T-helper 17 cell (primary cell): ENCODE data around the gene PAN3. TPM values are rescaled to one million over a fixed set of nuclear protein-coding genes. Genes with fewer than 3 reads are reported as not detected.

Experiments used
- ATAC-seq: fragments of 150-1000 bp; cut with Tn5 transposase; 2 replicates; pipeline ENCODE4 v1.10.0; 2021; ENCODE audit warnings: mild to moderate bottlenecking, moderate library complexity
- DNase-seq, 3 donors: peaks; one replicate each; pipeline versions ENCODE4 v3.0.0 to v3.0.0-alpha.2; 2020 to 2021
- H3K9me3 ChIP-seq: one replicate; pipeline ENCODE4 v1.7.0; 2013; ENCODE audit warnings: low read length, mild to moderate bottlenecking; ENCODE audit not compliant: control insufficient read depth, poor library complexity, severe bottlenecking
- H3K27ac Mint-ChIP-seq: one replicate; pipeline ENCODE4 v1.8.0; 2022; ENCODE audit warnings: mild to moderate bottlenecking, moderate library complexity, mixed read lengths
- H3K27me3 Mint-ChIP-seq: one replicate; pipeline ENCODE4 v1.8.0; 2022; ENCODE audit warnings: mixed read lengths
- H3K36me3 Mint-ChIP-seq: one replicate; pipeline ENCODE4 v1.8.0; 2022; ENCODE audit warnings: low read depth, mixed read lengths
- H3K4me1 Mint-ChIP-seq: one replicate; pipeline ENCODE4 v1.8.0; 2022; ENCODE audit warnings: mild to moderate bottlenecking, mixed read lengths
- H3K4me3 Mint-ChIP-seq: one replicate; pipeline ENCODE4 v1.8.0; 2022; ENCODE audit warnings: mild to moderate bottlenecking, moderate library complexity, mixed read lengths
- total RNA-seq, 4 donors: library from RNA in 2 of 4; stranded (reverse) in 2 of 4; gene quantifications; one replicate each; pipeline ENCODE4 v1.2.3 and lab custom pipeline; 2022 to 2026

The PAN3 gene
- total RNA-seq, 2 donors from 2014 or later: 67.2 to 70.2 TPM

- H3K9me3 ChIP-seq: no peaks in the 10 kb centered on the region
- Mint-ChIP-seq H3K27ac (no peak overlapping the region), H3K4me3 (no peak overlapping the region), H3K4me1 (peaks cover 3% of the 10 kb centered on the region), H3K36me3 (no peaks in the 10 kb centered on the region), H3K27me3 (peaks cover 10% of the 10 kb centered on the region)
- ATAC-seq (no peak), DNase-seq (no peak)
Measured at GRCh38 chr13:28327373-28328270, 189.3 kb downstream of the PAN3 start.

DNA sequence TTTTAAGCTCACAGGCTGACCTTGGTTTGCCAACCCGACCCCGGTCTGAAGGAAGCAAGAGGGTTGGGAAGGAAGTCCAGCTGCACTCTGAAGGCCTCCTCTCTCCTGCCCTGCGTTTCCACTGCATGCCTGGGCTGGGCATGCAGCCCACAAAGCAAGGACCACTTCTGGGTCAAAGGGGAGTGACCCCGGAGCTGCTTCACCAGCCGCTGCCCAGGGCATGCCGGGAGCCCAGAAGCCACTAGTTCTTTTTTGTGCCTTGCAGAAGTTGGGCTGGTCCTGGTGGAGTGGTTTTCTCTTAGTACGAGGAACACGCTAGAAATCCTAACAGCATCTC is 189.9 kb downstream of the PAN3 start:
- peaks cover 10% of the 10 kb centered on the region for H3K27me3 Mint-ChIP-seq
- H3K27ac Mint-ChIP-seq: no peak overlapping the region
- H3K4me3 Mint-ChIP-seq: no peak overlapping the region
- ATAC-seq (no peak), DNase-seq (no peak)
- H3K9me3 ChIP-seq: no peaks in the 10 kb centered on the region
- H3K36me3 Mint-ChIP-seq: no peaks in the 10 kb centered on the region
- H3K4me1 Mint-ChIP-seq: peaks cover 3% of the 10 kb centered on the region

GRCh38 chr13:28329395-28330158 is 191.2 kb downstream of the PAN3 start:
- Mint-ChIP-seq H3K36me3 (no peaks in the 10 kb centered on the region), H3K4me1 (no peaks in the 10 kb centered on the region), H3K27ac (no peak overlapping the region), H3K4me3 (no peak overlapping the region), H3K27me3 (peaks cover 13% of the 10 kb centered on the region)
- no peak for DNase-seq
- no peaks in the 10 kb centered on the region for H3K9me3 ChIP-seq
- ATAC-seq: no peak

DNA sequence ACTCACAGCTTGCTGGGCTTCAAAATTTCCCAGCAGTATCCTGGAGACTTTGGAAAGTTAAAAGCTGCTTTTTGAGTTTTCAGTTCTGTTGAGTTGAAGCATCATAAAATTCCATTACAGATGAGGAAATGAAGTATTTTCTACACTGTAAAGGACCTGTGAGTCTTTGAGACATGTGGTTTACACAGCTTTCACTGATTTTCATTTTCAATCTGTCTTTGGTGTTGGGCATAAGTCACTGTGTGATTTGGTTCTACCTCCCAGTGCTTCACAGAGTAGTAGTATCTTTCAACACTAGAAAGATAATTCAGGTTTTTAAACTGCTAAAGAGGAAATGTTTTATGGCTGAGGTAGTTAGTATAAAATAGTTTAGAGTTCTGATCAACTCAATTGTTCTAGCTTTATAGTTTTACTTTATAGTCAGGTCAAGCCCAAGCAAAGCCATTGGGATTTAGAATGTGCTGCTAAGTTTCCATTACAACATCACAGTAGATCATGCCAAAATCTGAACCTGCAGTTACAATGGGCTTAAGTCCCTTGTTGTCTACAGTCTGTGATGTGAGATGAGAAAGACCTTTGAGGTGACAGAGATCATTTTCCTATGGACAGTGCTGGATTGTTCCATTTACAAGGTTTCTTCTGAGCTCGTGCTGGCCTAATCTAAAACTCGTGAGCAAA is 195.0 kb downstream of the PAN3 start:
- DNase-seq: no peak
- H3K4me3 Mint-ChIP-seq: no peak overlapping the region
- H3K9me3 ChIP-seq: no peaks in the 10 kb centered on the region
- H3K36me3 Mint-ChIP-seq: no peaks in the 10 kb centered on the region
- no peak overlapping the region for H3K27ac Mint-ChIP-seq
- no peak for ATAC-seq
- H3K4me1 Mint-ChIP-seq: no peaks in the 10 kb centered on the region
- H3K27me3 Mint-ChIP-seq: peaks cover 38% of the 10 kb centered on the region

- no peak overlapping the region for H3K27ac Mint-ChIP-seq
- no peaks in the 10 kb centered on the region for H3K9me3 ChIP-seq
- no peak overlapping the region for H3K4me3 Mint-ChIP-seq
- no peak for ATAC-seq
- H3K36me3 Mint-ChIP-seq: no peaks in the 10 kb centered on the region
- H3K27me3 Mint-ChIP-seq: peaks cover 53% of the 10 kb centered on the region
- H3K4me1 Mint-ChIP-seq: no peaks in the 10 kb centered on the region
- DNase-seq: no peak
Measured at GRCh38 chr13:28336193-28336657, 197.9 kb downstream of the PAN3 start.

GRCh38 chr13:28337166-28338005 is 199.0 kb downstream of the PAN3 start:
- Mint-ChIP-seq H3K27me3 (peaks cover 59% of the 10 kb centered on the region), H3K27ac (no peak overlapping the region), H3K36me3 (peaks cover 3% of the 10 kb centered on the region), H3K4me3 (no peak overlapping the region), H3K4me1 (no peaks in the 10 kb centered on the region)
- ATAC-seq (no peak), DNase-seq (no peak)
- H3K9me3 ChIP-seq: no peaks in the 10 kb centered on the region

- H3K27me3 Mint-ChIP-seq: peaks cover 60% of the 10 kb centered on the region
- peaks cover 4% of the 10 kb centered on the region for H3K36me3 Mint-ChIP-seq
- no peaks in the 10 kb centered on the region for H3K9me3 ChIP-seq
- H3K4me1 Mint-ChIP-seq: no peaks in the 10 kb centered on the region
- no peak overlapping the region for H3K27ac Mint-ChIP-seq
- no peak for ATAC-seq
- no peak overlapping the region for H3K4me3 Mint-ChIP-seq
- DNase-seq: no peak
Measured at GRCh38 chr13:28338006-28338574, 199.7 kb downstream of the PAN3 start.

DNA sequence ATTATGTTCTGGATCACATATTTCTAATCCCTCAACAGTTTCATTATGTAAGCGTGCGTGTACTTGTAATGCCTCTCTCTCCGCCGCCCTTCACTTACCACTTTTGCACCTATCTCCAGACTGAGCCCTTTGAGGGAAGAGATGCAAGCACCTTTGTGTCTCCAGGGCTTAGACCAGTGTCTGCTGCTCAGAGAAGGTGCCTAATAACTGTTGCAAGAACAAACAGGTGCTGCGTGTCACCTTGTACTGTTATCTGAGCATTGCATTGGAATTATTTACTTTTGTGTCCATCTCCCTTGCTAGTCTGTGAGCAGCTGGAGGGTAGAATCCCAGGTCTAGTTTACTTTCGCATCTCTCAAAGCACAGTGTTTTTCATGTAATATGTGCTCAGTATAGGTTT is 200.4 kb downstream of the PAN3 start:
- no peak for DNase-seq
- no peaks in the 10 kb centered on the region for H3K4me1 Mint-ChIP-seq
- H3K36me3 Mint-ChIP-seq: peaks cover 5% of the 10 kb centered on the region
- no peak overlapping the region for H3K4me3 Mint-ChIP-seq
- no peak overlapping the region for H3K27ac Mint-ChIP-seq
- no peaks in the 10 kb centered on the region for H3K9me3 ChIP-seq
- no peak for ATAC-seq
- H3K27me3 Mint-ChIP-seq: peaks cover 63% of the 10 kb centered on the region

- H3K27ac Mint-ChIP-seq: no peak overlapping the region
- no peak for DNase-seq
- no peak for ATAC-seq
- peaks cover 3% of the 10 kb centered on the region for H3K4me1 Mint-ChIP-seq
- H3K9me3 ChIP-seq: no peaks in the 10 kb centered on the region
- H3K36me3 Mint-ChIP-seq: peaks cover 11% of the 10 kb centered on the region
- peaks cover 68% of the 10 kb centered on the region for H3K27me3 Mint-ChIP-seq
- no peak overlapping the region for H3K4me3 Mint-ChIP-seq
Measured at GRCh38 chr13:28339419-28339818, 201.1 kb downstream of the PAN3 start.

GRCh38 chr13:28340272-28340793 is 202.0 kb downstream of the PAN3 start:
- no peak for ATAC-seq

DNA sequence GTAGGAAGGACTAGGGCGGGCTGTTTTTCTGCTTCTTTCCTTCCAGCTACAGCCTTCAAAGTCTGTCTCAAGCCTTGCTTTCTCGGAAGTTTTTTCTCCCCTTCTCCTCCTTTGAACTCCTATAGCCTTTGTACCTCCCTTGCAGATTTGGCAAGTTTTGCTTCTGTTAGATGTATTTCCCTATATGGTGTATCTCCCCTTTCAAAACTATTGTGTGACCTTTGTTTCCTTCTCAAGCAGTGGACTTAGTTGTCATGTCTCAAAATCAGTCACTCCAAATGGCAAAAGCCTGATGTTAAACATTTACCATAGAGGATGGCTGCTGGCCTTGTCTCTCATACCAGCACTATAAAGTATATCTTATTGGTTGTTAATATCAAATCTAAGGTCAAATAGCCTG is 203.9 kb downstream of the PAN3 start:
- H3K4me3 Mint-ChIP-seq: no peak overlapping the region
- peaks cover 63% of the 10 kb centered on the region for H3K27me3 Mint-ChIP-seq
- peaks cover 11% of the 10 kb centered on the region for H3K36me3 Mint-ChIP-seq
- H3K27ac Mint-ChIP-seq: no peak overlapping the region
- no peak for DNase-seq
- H3K4me1 Mint-ChIP-seq: peaks cover 5% of the 10 kb centered on the region
- no peak for ATAC-seq
- H3K9me3 ChIP-seq: no peaks in the 10 kb centered on the region

More at GRCh38 chr13:28340272-28340793, 202.0 kb downstream of the PAN3 start:
- no peak overlapping the region for H3K4me3 Mint-ChIP-seq
- H3K4me1 Mint-ChIP-seq: peaks cover 3% of the 10 kb centered on the region
- H3K36me3 Mint-ChIP-seq: peaks cover 11% of the 10 kb centered on the region
- DNase-seq: no peak
- no peak overlapping the region for H3K27ac Mint-ChIP-seq
- H3K27me3 Mint-ChIP-seq: peaks cover 63% of the 10 kb centered on the region
- no peaks in the 10 kb centered on the region for H3K9me3 ChIP-seq

DNA sequence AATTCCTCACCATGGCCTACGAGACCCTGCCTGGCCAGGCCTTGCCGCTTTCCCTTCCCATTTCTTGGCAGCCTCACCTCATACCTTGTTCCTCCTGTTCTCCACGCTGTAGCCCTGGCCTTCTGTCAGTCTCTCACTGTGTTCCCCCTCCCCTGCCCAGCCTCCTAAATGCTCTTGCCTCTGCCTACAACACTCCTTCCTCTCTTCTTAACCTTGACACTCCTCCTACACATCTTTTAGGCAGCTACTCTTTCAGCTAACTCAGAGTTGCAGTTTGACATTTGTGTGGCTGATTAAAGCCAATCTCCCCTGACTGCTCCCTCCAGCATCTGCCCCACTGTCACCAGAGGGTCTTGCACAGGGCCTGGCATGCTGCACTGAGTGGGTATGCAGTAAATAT is 205.8 kb downstream of the PAN3 start:
- peaks cover 11% of the 10 kb centered on the region for H3K36me3 Mint-ChIP-seq
- peaks cover 13% of the 10 kb centered on the region for H3K4me1 Mint-ChIP-seq

More for the DNA sequence above, 205.8 kb downstream of the PAN3 start:
- Mint-ChIP-seq H3K27ac (no peak overlapping the region), H3K27me3 (peaks cover 49% of the 10 kb centered on the region), H3K4me3 (no peak overlapping the region)
- no peaks in the 10 kb centered on the region for H3K9me3 ChIP-seq
- no peak for ATAC-seq
- no peak for DNase-seq
